NCI-H526 (cell line): Measurements from ENCODE around the gene NBEA.

Experiments used
- DNase-seq, 2 experiments: peaks; one replicate each; lab custom pipeline; 2025; lab: John Stamatoyannopoulos, UW

Gene NBEA

GRCh38 chr13:35706281-35706680 is 764.2 kb downstream of the NBEA start:
- DNase-seq = no peak

GRCh38 chr13:35706721-35707120 is 764.7 kb downstream of the NBEA start:
- DNase-seq = no peak

- DNase-seq = no peak
Observed at GRCh38 chr13:35711909-35712308, 769.8 kb downstream of the NBEA start.

- peak in 1 of 2 experiments; percentile 3 for DNase-seq
Observed at GRCh38 chr13:35712907-35713761, 771.1 kb downstream of the NBEA start.

- no peak for DNase-seq
Observed at GRCh38 chr13:35714121-35714520, 772.1 kb downstream of the NBEA start.

- no peak for DNase-seq
Observed at GRCh38 chr13:35714588-35715377, 772.7 kb downstream of the NBEA start.

- DNase-seq = no peak
Observed at GRCh38 chr13:35716186-35716585, 774.1 kb downstream of the NBEA start.

GRCh38 chr13:35716729-35717128 is 774.7 kb downstream of the NBEA start:
- DNase-seq = no peak

GRCh38 chr13:35718084-35718483 is 776.0 kb downstream of the NBEA start:
- DNase-seq = peak in 1 of 2 experiments; percentile 12

- no peak for DNase-seq
Observed at GRCh38 chr13:35720290-35720689, 778.2 kb downstream of the NBEA start.

- DNase-seq = peak; percentile 66 to 68
Observed at GRCh38 chr13:35720690-35721554, 778.9 kb downstream of the NBEA start.
